ENCODE results near the gene BHMT.

BHMT gene

DNA sequence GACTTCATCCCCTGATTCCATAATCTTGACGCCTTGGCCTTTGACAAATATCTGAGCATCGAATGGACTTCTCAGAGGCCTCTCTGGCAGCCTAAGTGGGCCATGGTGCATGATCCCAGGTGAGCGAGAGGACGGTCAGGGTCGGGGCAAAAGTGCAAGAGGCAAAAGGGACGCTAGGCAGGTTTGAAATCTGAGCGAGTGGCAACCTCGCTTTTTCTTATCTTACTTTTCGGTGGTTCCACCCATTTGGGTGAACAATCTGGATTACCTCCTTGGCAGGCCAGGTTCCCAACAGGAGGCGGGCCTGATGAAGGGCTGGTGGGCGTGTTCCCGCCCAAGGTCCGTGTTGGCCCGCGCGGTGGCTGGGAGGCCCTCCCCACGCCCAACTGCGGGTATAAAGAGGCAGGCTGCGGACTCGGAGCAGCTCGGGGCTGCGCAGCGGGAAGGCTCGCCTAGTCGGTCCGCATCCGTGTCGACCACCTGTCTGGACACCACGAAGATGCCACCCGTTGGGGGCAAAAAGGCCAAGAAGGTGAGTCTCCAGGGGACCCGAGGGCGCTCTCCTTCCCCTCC is at the start of gene BHMT:
TSS of gene BHMT (plus strand) at position 423 of the 573 bp plus-strand sequence. CDS start at position 500, 77 bp downstream.
- POLR2A ChIA-PET: no interaction called here

GRCh38 chr5:79062436-79062835 is 49.2 kb upstream of the BHMT start:
- no peak for DNase-seq (ENCODE audit: extremely low spot score)
- TF ChIP-seq CTCF (IDR thresholded peaks at IDR 0.05; ENCODE audit: control extremely low read depth, extremely low read depth, low read depth, missing control alignments): no peak
- CTCF ChIA-PET: interaction anchor here (2.4 kb wide), 1 partner anchor 16 kb away, joined by 11 read pairs; no protein-coding TSS in a partner anchor
- POLR2A ChIA-PET: no interaction called here

More for the DNA sequence above, at the start of gene BHMT:
- TF ChIP-seq CTCF (IDR thresholded peaks at IDR 0.05; ENCODE audit: control extremely low read depth, extremely low read depth, low read depth, missing control alignments): no peak
- no peak for DNase-seq (ENCODE audit: extremely low spot score)
- CTCF ChIA-PET: no interaction called here

DNA sequence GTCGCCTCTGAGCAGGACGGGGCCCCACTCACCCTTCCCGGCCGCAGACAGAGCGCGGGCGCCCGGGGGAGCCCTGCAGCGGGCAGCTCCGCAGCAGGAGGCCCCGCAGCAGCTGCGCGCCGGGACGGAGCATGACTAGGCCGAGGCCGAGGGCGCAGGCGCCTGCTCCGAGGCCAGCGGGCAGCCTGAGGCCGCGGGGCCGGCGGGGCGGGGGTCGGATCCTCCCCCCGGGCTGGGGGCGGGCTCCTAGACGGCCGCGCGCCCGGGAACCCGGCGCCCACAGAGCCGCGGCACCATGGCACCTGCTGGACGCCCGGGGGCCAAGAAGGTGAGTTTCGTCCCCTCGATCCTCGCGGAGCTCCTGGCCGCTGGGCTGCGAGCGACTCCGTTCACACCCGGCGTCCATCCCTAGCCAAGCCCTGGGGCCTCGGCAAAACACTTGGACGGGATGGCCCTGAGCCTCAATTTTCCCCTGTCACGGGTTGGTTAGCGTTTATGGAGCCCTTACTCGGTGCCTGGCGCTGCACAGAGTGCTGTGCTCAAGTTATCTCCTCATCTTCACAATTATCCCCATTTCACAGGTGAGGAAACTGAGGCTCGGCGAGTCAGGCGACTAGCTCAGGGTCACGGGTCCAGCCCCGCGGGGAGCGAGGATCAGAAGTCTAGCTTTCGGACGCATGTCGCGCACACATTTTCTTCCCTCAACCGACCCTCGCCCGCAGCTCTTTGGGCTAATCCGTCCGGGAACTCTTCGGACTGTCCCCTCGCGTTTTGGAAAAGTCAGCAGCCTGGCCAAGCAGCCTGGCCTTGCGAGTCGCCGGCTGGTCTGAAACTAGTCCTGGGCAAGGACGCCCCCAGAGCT is 41.9 kb upstream of the BHMT start, which contains the start of the genes BHMT2 and DMGDH:
TSS of gene BHMT2 (plus strand) at position 280 of the 862 bp plus-strand sequence. CDS start at position 296, 16 bp downstream.
TSS of gene DMGDH (minus strand) at position 187 of the 862 bp plus-strand sequence. CDS start at position 133, 54 bp downstream.
- ChIA-PET POLR2A (no interaction called here), CTCF (interaction anchor here (1.1 to 1.4 kb wide), 3 partner anchors 12 to 45 kb away, joined by 3 to 4 read pairs (median 3); no protein-coding TSS in a partner anchor)
- no peak for DNase-seq (ENCODE audit: extremely low spot score)

DNA sequence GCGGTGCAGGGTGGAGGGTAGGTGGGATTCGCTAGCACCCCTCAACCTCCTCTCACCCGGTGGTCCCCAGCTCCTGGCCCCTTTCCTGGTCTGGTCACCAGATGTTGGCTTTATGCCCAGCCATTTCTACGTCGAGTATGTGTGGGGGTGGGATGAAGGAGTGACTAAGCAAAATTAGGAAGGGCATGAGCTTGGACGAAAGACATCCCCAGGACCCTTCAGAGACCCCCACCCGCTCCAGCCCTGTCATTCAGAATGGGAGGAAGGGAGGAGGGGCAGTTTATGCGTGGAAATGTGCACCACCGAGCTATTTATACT is 41.3 kb upstream of the BHMT start:
- DNase-seq (ENCODE audit: extremely low spot score): no peak
- ChIA-PET CTCF (interaction anchor here (1.1 to 1.4 kb wide), 3 partner anchors 12 to 45 kb away, joined by 3 to 4 read pairs (median 3); no protein-coding TSS in a partner anchor), POLR2A (no interaction called here)
- no peak for TF ChIP-seq CTCF (IDR thresholded peaks at IDR 0.05; ENCODE audit: control extremely low read depth, extremely low read depth, low read depth, missing control alignments)

More for the DNA sequence above, 41.9 kb upstream of the BHMT start, which contains the start of the genes BHMT2 and DMGDH:
- TF ChIP-seq CTCF (IDR thresholded peaks at IDR 0.05; ENCODE audit: control extremely low read depth, extremely low read depth, low read depth, missing control alignments): no peak

GRCh38 chr5:79074641-79075040 is 37.0 kb upstream of the BHMT start:
- no peak for DNase-seq (ENCODE audit: extremely low spot score)
- POLR2A ChIA-PET: interaction anchor here (0.5 kb wide), 1 partner anchor 147 kb away, joined by 6 read pairs; no protein-coding TSS in a partner anchor
- TF ChIP-seq CTCF (IDR thresholded peaks at IDR 0.05; ENCODE audit: control extremely low read depth, extremely low read depth, low read depth, missing control alignments): no peak

GRCh38 chr5:79075646-79076426 is 35.8 kb upstream of the BHMT start:
- ChIA-PET CTCF (interaction anchor here (1.2 to 1.6 kb wide), 4 partner anchors 15 to 57 kb away, joined by 4 to 8 read pairs (median 4); no protein-coding TSS in a partner anchor), POLR2A (no interaction called here)
- DNase-seq (ENCODE audit: extremely low spot score): no peak
- TF ChIP-seq CTCF (IDR thresholded peaks at IDR 0.05; ENCODE audit: control extremely low read depth, extremely low read depth, low read depth, missing control alignments): no peak

More at GRCh38 chr5:79074641-79075040, 37.0 kb upstream of the BHMT start:
- CTCF ChIA-PET: interaction anchor here (1.0 to 2.1 kb wide), 8 partner anchors 8 to 58 kb away, joined by 3 to 8 read pairs (median 4); no protein-coding TSS in a partner anchor
